OCI-LY3 (cell line): ENCODE data around the gene OR14K1.

Source experiments
- H2AFZ ChIP-seq: fragments of 200-600, 300-600 bp; shearing (Covaris generic); 2 replicates; pipeline ENCODE4 v1.6.0; 2014; ENCODE audit warnings: antibody characterized with exemption, low read depth, low read length
- H3K27ac ChIP-seq: fragments of 200-600, 300-600 bp; sonication (generic); 2 replicates; pipeline ENCODE4 v1.5.1; 2014; ENCODE audit warnings: mild to moderate bottlenecking, low read length, moderate library complexity, mixed read lengths
- H3K27me3 ChIP-seq: fragments of 200-600, 300-600 bp; sonication (generic); 2 replicates; pipeline ENCODE4 v1.6.1; 2014; ENCODE audit warnings: low read depth, low read length, mixed read lengths
- H3K36me3 ChIP-seq: fragments of 200-600, 300-600 bp; sonication (generic); replicated peaks from 2 replicates; pipeline ENCODE3; 2014; ENCODE audit warnings: low read depth, low read length, mixed read lengths
- H3K4me1 ChIP-seq: fragments of 300-600, 200-600 bp; sonication (generic); 2 replicates; pipeline ENCODE4 v1.6.1; 2014; ENCODE audit warnings: low read length, mixed read lengths
- H3K4me2 ChIP-seq: fragments of 200-600, 300-600 bp; sonication (generic); 2 replicates; pipeline ENCODE4 v1.6.1; 2014; ENCODE audit warnings: low read length, mixed read lengths
- H3K4me3 ChIP-seq: fragments of 300-600, 200-600 bp; sonication (generic); 2 replicates; pipeline ENCODE4 v1.5.1; 2014; ENCODE audit warnings: antibody characterized with exemption, mild to moderate bottlenecking, low read length, moderate library complexity
- H3K79me2 ChIP-seq: fragments of 300-600, 200-600 bp; shearing (Covaris generic); 2 replicates; pipeline ENCODE4 v1.6.1; 2014; ENCODE audit warnings: mild to moderate bottlenecking, low read length, mixed read lengths
- H3K9ac ChIP-seq: fragments of 300-600, 200-600 bp; shearing (Covaris generic); 2 replicates; pipeline ENCODE4 v1.6.0; 2014; ENCODE audit warnings: mild to moderate bottlenecking, low read length, moderate library complexity
- H3K9me3 ChIP-seq: fragments of 200-600, 300-600 bp; shearing (Covaris generic); 2 replicates; pipeline ENCODE4 v1.6.1; 2014; ENCODE audit warnings: low read length, mixed read lengths; ENCODE audit not compliant: insufficient read depth
- H4K20me1 ChIP-seq: fragments of 200-600, 300-600 bp; sonication (generic); 2 replicates; pipeline ENCODE4 v1.6.1; 2016; ENCODE audit warnings: low read length, mixed read lengths; ENCODE audit not compliant: insufficient read depth
- EZH2phosphoT487 ChIP-seq: fragments of 200-600 bp; shearing (Covaris generic); IDR thresholded peaks from 2 replicates; pipeline ENCODE4 v1.6.1; 2018; ENCODE audit warnings: antibody characterized with exemption, mixed run types, low read depth
- TF ChIP-seq, protein P1 (sequence below): fragments of 200-600, 300-600 bp; sonication (generic); IDR thresholded peaks from 2 replicates; pipeline ENCODE4 v1.5.1; 2014; ENCODE audit warnings: antibody characterized with exemption, low read length, low read depth

OR14K1 gene

DNA sequence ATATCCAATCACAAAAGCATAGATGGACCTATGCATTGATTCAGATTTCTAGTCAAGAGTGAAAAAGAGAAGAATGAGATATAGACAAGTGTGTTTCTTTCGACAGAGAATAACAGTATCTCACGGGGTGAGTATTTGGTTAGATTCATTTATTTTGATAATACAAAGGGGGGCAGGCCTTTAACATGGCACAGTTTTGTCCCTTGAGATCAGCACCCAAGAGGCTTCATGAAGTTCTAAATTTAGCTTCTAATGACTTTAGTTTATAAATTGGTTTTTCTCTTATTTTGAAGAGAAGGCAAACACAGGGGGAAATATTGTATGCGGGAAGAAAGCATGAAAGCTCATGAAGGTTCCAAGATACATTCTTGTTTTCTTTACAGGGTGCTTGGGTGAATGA, 22.0 kb downstream of the OR14K1 start, which contains the start of gene OR1C1:
Gene OR1C1 (minus strand): TSS at position 101 of the 400 bp plus-strand sequence. CDS start 2,150 bp downstream, outside the sequence.
- Histone ChIP-seq H3K79me2 (no peaks in the 10 kb centered on the region), H3K36me3 (no peaks in the 10 kb centered on the region), H4K20me1 (no peaks in the 10 kb centered on the region), H3K9ac (no peak within 1 kb of the TSS), H3K27me3 (no peaks in the 10 kb centered on the region), H3K4me2 (no peak within 1 kb of the TSS), H3K9me3 (no peaks in the 10 kb centered on the region), H3K4me3 (no peak within 1 kb of the TSS), H2AFZ (no peak within 1 kb of the TSS), H3K27ac (no peak within 1 kb of the TSS), H3K4me1 (no peaks in the 10 kb centered on the region)
- TF ChIP-seq EZH2phosphoT487: no peak
- TF ChIP-seq, protein P1, sequence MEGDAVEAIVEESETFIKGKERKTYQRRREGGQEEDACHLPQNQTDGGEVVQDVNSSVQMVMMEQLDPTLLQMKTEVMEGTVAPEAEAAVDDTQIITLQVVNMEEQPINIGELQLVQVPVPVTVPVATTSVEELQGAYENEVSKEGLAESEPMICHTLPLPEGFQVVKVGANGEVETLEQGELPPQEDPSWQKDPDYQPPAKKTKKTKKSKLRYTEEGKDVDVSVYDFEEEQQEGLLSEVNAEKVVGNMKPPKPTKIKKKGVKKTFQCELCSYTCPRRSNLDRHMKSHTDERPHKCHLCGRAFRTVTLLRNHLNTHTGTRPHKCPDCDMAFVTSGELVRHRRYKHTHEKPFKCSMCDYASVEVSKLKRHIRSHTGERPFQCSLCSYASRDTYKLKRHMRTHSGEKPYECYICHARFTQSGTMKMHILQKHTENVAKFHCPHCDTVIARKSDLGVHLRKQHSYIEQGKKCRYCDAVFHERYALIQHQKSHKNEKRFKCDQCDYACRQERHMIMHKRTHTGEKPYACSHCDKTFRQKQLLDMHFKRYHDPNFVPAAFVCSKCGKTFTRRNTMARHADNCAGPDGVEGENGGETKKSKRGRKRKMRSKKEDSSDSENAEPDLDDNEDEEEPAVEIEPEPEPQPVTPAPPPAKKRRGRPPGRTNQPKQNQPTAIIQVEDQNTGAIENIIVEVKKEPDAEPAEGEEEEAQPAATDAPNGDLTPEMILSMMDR: no peak

DNA sequence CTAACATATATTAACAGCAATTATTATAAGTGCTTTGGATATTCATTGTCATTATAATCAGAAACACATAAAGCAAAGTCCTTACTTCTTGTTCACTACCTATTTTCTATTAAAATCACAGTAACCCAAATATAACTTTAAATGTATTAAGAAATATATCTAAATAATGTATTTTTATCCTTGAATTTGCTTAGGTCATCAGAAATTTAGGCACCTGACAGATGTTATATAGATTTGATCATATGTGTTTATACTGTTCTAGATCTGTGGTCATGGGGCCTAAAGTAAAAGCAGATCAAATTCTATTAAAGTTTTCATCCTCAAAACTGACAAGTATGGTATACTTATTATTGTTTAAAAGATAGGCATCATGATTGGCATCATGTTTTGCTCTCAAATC, 31.2 kb downstream of the OR14K1 start:
- no peaks in the 10 kb centered on the region for H3K4me1 ChIP-seq
- no peak overlapping the region for H3K4me3 ChIP-seq
- H3K4me2 ChIP-seq: no peak overlapping the region
- no peak overlapping the region for H2AFZ ChIP-seq
- TF ChIP-seq, protein P1: no peak
- TF ChIP-seq EZH2phosphoT487: no peak
- H3K27ac ChIP-seq: no peak overlapping the region
- H3K36me3 ChIP-seq: no peaks in the 10 kb centered on the region
- H4K20me1 ChIP-seq: no peaks in the 10 kb centered on the region
- no peak overlapping the region for H3K9ac ChIP-seq
- H3K27me3 ChIP-seq: no peaks in the 10 kb centered on the region
- no peaks in the 10 kb centered on the region for H3K79me2 ChIP-seq
- no peaks in the 10 kb centered on the region for H3K9me3 ChIP-seq
